ENCODE results near the gene CLPX.

GRCh38 chr15:65217526-65218482 is 32.7 kb upstream of the CLPX start:
- TF ChIP-seq CTCF (IDR thresholded peaks at IDR 0.05) (no peak), POLR2A (IDR thresholded peaks at IDR 0.05) (no peak)
